Ishikawa (cell line): Measurements from ENCODE around the gene RASSF1.
A peak's percentile ranks its signal among the peaks of the same experiment; 100 is the strongest.

Source experiments
- CEBPB ChIP-seq: IDR thresholded peaks from 2 replicates; pipeline ENCODE4 v1.6.1; 2012
- CREB1 ChIP-seq: IDR thresholded peaks from 2 replicates; pipeline ENCODE4 v1.6.1; 2012; ENCODE audit warnings: low read depth
- EGR1 ChIP-seq: IDR thresholded peaks from 2 replicates; pipeline ENCODE4 v1.6.1; 2012
- EP300 ChIP-seq: IDR thresholded peaks from 2 replicates; pipeline ENCODE4 v1.6.1; 2012; ENCODE audit warnings: borderline replicate concordance
- FOXM1 ChIP-seq: IDR thresholded peaks from 2 replicates; pipeline ENCODE4 v1.6.1; 2012; ENCODE audit warnings: low read depth, borderline replicate concordance
- NFIC ChIP-seq: IDR thresholded peaks from 2 replicates; pipeline ENCODE4 v1.6.1; 2012
- RAD21 ChIP-seq: IDR thresholded peaks from 2 replicates; pipeline ENCODE4 v1.6.1; 2012; ENCODE audit warnings: low read depth
- TAF1 ChIP-seq: IDR thresholded peaks from 2 replicates; pipeline ENCODE4 v1.6.1; 2012; ENCODE audit warnings: low read depth, mild to moderate bottlenecking
- TCF12 ChIP-seq: IDR thresholded peaks from 2 replicates; pipeline ENCODE4 v1.6.1; 2012; ENCODE audit warnings: low read depth
- TEAD4 ChIP-seq: IDR thresholded peaks from 2 replicates; pipeline ENCODE4 v1.6.1; 2012
- USF1 ChIP-seq: IDR thresholded peaks from 2 replicates; pipeline ENCODE4 v1.6.1; 2012
- YY1 ChIP-seq: IDR thresholded peaks from 2 replicates; pipeline ENCODE4 v1.6.1; 2012; ENCODE audit warnings: low read depth
- ZBTB7A ChIP-seq: IDR thresholded peaks from 2 replicates; pipeline ENCODE4 v1.6.1; 2012; ENCODE audit warnings: low read depth
- TF ChIP-seq, protein P1 (sequence below): IDR thresholded peaks from 2 replicates; pipeline ENCODE4 v1.6.1; 2012
- TF ChIP-seq, protein P2 (sequence below): IDR thresholded peaks from 2 replicates; pipeline ENCODE4 v1.6.1; 2012; ENCODE audit warnings: low read depth, mild to moderate bottlenecking

The RASSF1 gene

GRCh38 chr3:50316657-50317242 is 23.9 kb downstream of the RASSF1 start:
- TF ChIP-seq, protein P1, sequence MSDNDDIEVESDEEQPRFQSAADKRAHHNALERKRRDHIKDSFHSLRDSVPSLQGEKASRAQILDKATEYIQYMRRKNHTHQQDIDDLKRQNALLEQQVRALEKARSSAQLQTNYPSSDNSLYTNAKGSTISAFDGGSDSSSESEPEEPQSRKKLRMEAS, result peak; percentile 69
- TF ChIP-seq TAF1 (peak; percentile 60), TEAD4 (peak; percentile 27; the same call in 1 of the 2 replicates), ZBTB7A (0 out of 2 replicates have a peak, but pooled peaks have one; percentile 32), YY1 (peak; percentile 55), FOXM1 (peak; percentile 64; the same call in 1 of the 2 replicates), NFIC (no peak; the same call in 1 of the 2 replicates), RAD21 (peak; percentile 14; the same call in 1 of the 2 replicates), TCF12 (peak; percentile 88), CREB1 (no peak), EGR1 (no peak)

- TF ChIP-seq CEBPB, result no peak
- TF ChIP-seq TCF12, result no peak
Measured at GRCh38 chr3:50314816-50315215, 25.8 kb downstream of the RASSF1 start.

- TF ChIP-seq TEAD4 (no peak), FOXM1 (no peak), USF1 (no peak), CREB1 (no peak)
Measured at GRCh38 chr3:50314342-50314741, 26.3 kb downstream of the RASSF1 start.

GRCh38 chr3:50304601-50305000 is 36.0 kb downstream of the RASSF1 start:
- TF ChIP-seq EP300, result no peak
- TF ChIP-seq, protein P1, result no peak
- TF ChIP-seq FOXM1, result no peak
- no peak for TF ChIP-seq CEBPB
- TF ChIP-seq EGR1, result no peak
- TF ChIP-seq, protein P2, sequence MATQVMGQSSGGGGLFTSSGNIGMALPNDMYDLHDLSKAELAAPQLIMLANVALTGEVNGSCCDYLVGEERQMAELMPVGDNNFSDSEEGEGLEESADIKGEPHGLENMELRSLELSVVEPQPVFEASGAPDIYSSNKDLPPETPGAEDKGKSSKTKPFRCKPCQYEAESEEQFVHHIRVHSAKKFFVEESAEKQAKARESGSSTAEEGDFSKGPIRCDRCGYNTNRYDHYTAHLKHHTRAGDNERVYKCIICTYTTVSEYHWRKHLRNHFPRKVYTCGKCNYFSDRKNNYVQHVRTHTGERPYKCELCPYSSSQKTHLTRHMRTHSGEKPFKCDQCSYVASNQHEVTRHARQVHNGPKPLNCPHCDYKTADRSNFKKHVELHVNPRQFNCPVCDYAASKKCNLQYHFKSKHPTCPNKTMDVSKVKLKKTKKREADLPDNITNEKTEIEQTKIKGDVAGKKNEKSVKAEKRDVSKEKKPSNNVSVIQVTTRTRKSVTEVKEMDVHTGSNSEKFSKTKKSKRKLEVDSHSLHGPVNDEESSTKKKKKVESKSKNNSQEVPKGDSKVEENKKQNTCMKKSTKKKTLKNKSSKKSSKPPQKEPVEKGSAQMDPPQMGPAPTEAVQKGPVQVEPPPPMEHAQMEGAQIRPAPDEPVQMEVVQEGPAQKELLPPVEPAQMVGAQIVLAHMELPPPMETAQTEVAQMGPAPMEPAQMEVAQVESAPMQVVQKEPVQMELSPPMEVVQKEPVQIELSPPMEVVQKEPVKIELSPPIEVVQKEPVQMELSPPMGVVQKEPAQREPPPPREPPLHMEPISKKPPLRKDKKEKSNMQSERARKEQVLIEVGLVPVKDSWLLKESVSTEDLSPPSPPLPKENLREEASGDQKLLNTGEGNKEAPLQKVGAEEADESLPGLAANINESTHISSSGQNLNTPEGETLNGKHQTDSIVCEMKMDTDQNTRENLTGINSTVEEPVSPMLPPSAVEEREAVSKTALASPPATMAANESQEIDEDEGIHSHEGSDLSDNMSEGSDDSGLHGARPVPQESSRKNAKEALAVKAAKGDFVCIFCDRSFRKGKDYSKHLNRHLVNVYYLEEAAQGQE, result no peak
- no peak for TF ChIP-seq TEAD4
- TF ChIP-seq TAF1, result no peak
- TF ChIP-seq NFIC, result no peak
- no peak for TF ChIP-seq RAD21
- TF ChIP-seq USF1, result no peak

GRCh38 chr3:50303013-50303815 is 37.4 kb downstream of the RASSF1 start, which contains the start of gene HYAL1:
Gene HYAL1 (minus strand): TSS chr3:50303574. CDS start chr3:50302956, 618 bp downstream.
- TF ChIP-seq RAD21 (peak; percentile 45), TEAD4 (no peak), TCF12 (no peak), ZBTB7A (peak; percentile 44; the same call in 1 of the 2 replicates)

- no peak for TF ChIP-seq NFIC
Measured at GRCh38 chr3:50302095-50303012, 38.3 kb downstream of the RASSF1 start.

GRCh38 chr3:50300681-50301254 is 39.9 kb downstream of the RASSF1 start:
- TF ChIP-seq, protein P2, result no peak
- TF ChIP-seq CREB1, result no peak
